Uterus (tissue), 4 donors: ENCODE data around the gene ZNF648. TPM values are rescaled to one million over a fixed set of nuclear protein-coding genes. Genes with fewer than 3 reads are reported as not detected.

Source experiments
- DNase-seq, 2 donors: peaks; one replicate each; pipeline ENCODE4 v3.0.0-alpha.2; 2019 to 2020
- H3K27ac ChIP-seq, 2 donors: fragments of 200-600 bp; sonication (generic); 1 replicate in 1 of 2; 2 replicates in 1 of 2; pipeline ENCODE4 v1.5.1; 2016 to 2018
- H3K27me3 ChIP-seq, 2 donors: fragments of 200-600 bp; sonication (generic); one replicate each; pipeline ENCODE4 v1.5.1; 2018 to 2019; ENCODE audit warnings: control low read depth in 1 of 2
- H3K36me3 ChIP-seq, 2 donors: fragments of 200-600 bp; sonication (generic); one replicate each; pipeline ENCODE4 v1.5.1; 2019; ENCODE audit warnings: control low read depth in 1 of 2
- H3K4me1 ChIP-seq, 2 donors: fragments of 200-600 bp; sonication (generic); one replicate each; pipeline ENCODE4 v1.5.1; 2018 to 2019; ENCODE audit warnings: control low read depth in 1 of 2
- H3K4me3 ChIP-seq, 2 donors: fragments of 200-600 bp; sonication (generic); 1 replicate in 1 of 2; 2 replicates in 1 of 2; pipeline ENCODE4 v1.5.1; 2018 to 2019; ENCODE audit warnings: mild to moderate bottlenecking in 1 of 2
- H3K9me3 ChIP-seq, 2 donors: fragments of 200-600 bp; sonication (generic); one replicate each; pipeline ENCODE4 v1.5.1; 2019; ENCODE audit warnings: control low read depth in 1 of 2
- POLR2A ChIP-seq, 2 donors: fragments of 450-650 bp; IDR thresholded peaks; one replicate each; pipeline ENCODE4 v1.6.1; 2016; ENCODE audit warnings: antibody characterized with exemption in 2 of 2, mild to moderate bottlenecking in 1 of 2, moderate library complexity in 1 of 2
- intact Hi-C: fragments of 100-400 bp; cut with DNase I; formaldehyde crosslinking; loops from one replicate; pipeline ENCODE4 v1.15.1; 2023; ENCODE audit warnings: low total_unique reads
- total RNA-seq, 4 donors: library from RNA; depleted of rRNA in 3 of 4; stranded (reverse); fragments of >200 nt in 3 of 4; gene quantifications; one replicate each; pipeline versions ENCODE4 v1.1.0 to v1.2.4, GENCODE V29; 2014 to 2023
- TF ChIP-seq, protein P1 (sequence below), 4 experiments: fragments of 200-600 bp in 2 of 4; fragments of 450-650 bp in 2 of 4; sonication (generic) in 2 of 4; IDR thresholded peaks; one replicate each; pipeline ENCODE4 v1.5.1; 2016 to 2019; ENCODE audit warnings: antibody characterized with exemption in 4 of 4, mild to moderate bottlenecking in 2 of 4, moderate library complexity in 1 of 4
- donor health status: DM: yes; HTN: yes; CAD: no.

The ZNF648 gene
- total RNA-seq, 4 donors from 2014 or later: 0.27 to 1.8 (median 1.7) TPM; not detected in 1

DNA sequence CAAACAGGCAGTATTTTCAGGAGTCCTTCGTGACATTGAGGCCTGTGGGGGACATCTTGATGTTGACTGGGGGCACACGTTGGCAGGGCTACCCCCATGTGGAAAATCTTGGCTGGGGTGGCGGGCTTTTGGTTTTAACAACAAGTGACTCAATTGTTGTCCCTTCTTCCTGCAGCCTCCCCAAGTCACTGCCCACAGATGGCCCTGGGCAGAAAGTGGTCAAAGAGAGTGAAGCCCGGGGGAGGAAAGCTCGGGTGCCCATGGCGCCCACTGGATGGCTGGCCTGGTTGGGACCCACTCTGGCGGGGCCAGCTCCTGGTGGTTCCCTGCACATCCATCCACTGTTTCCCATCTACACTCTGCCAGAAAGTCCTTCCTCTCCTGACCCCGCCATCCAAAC lies 24.6 kb upstream of the ZNF648 start:
- TF ChIP-seq, protein P1, sequence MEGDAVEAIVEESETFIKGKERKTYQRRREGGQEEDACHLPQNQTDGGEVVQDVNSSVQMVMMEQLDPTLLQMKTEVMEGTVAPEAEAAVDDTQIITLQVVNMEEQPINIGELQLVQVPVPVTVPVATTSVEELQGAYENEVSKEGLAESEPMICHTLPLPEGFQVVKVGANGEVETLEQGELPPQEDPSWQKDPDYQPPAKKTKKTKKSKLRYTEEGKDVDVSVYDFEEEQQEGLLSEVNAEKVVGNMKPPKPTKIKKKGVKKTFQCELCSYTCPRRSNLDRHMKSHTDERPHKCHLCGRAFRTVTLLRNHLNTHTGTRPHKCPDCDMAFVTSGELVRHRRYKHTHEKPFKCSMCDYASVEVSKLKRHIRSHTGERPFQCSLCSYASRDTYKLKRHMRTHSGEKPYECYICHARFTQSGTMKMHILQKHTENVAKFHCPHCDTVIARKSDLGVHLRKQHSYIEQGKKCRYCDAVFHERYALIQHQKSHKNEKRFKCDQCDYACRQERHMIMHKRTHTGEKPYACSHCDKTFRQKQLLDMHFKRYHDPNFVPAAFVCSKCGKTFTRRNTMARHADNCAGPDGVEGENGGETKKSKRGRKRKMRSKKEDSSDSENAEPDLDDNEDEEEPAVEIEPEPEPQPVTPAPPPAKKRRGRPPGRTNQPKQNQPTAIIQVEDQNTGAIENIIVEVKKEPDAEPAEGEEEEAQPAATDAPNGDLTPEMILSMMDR (IDR thresholded peaks at IDR 0.05): no peak
- H3K27ac ChIP-seq: no peak overlapping the region

DNA sequence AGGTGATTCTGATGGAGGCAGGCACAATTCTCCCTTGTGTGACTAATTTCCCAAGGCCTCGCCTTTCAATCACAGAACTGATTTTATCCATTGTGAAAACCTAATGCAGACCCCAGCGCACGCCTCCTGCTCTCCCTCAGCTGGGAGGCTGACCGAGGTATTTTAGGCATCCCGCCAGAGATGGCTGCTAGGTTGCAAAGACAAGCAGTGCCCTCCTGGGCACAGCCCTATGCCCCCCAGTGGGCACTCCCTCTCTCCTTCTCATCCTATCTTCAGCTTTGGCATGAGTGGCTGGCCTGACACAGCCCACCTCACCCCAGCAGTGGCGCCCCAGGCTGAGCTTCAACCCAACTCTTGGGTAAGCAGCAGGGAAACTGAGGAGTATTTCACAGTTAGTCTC lies 24.2 kb upstream of the ZNF648 start:
- no peaks in the 10 kb centered on the region for H3K9me3 ChIP-seq
- TF ChIP-seq POLR2A (IDR thresholded peaks at IDR 0.05): no peak
- TF ChIP-seq, protein P1 (IDR thresholded peaks at IDR 0.05): no peak
- intact Hi-C loops: loop anchor here (2.0 to 10.0 kb wide), 3 partner anchors 49 to 699 kb away; partner anchors contain the start of gene NPL
- H3K4me1 ChIP-seq: no peaks in the 10 kb centered on the region
- peak overlapping the region in 1 of 2 donors; percentile 76 for H3K27ac ChIP-seq
- H3K4me3 ChIP-seq: no peak overlapping the region
- H3K27me3 ChIP-seq: no peaks in the 10 kb centered on the region
- no peak for DNase-seq
- no peaks in the 10 kb centered on the region for H3K36me3 ChIP-seq

More for the DNA sequence above, 24.6 kb upstream of the ZNF648 start:
- intact Hi-C loops: loop anchor here (10.0 kb wide), 2 partner anchors 49 to 699 kb away; partner anchors contain the start of gene NPL
- H3K27me3 ChIP-seq: no peaks in the 10 kb centered on the region
- no peaks in the 10 kb centered on the region for H3K9me3 ChIP-seq
- H3K4me3 ChIP-seq: no peak overlapping the region
- H3K4me1 ChIP-seq: no peaks in the 10 kb centered on the region
- H3K36me3 ChIP-seq: no peaks in the 10 kb centered on the region
- DNase-seq: no peak

DNA sequence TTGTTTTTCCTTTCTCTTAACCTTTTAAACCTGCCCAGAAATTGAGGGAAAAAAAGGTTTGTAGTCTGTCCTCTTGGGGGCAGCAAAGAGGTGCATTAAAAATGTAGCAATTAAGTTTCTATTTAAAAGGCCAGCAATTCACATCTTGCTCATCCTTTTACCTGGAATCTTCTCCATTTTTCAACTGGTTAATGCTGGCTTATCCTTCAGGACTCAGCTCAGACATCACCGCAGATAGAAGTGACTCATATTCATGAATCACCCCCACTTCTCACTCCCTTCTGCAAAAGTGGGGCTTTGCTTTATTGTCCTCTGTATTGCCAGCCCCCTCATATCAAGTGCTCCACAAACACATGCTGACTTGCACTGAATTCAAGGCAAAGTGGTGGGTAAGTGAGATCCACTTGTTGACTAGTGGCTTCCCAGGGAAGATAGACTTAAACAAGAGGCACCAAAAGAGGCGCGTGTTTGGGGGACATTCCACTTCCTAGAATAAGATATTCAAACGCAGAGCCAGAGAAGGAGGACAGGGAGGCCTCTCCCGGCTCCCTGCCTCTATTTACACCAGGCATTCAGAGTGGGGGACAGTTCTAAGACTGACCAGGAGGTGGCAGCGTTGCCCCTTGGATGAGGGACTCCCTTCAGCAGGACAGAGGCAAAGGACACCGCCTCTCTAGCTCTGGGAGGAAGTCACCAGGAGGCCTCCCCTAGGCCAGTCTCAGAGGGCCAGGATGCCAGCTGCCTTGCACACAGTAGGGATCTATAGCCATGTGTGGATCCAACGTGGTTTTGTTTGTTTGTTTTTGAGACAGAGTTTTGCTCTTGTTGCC lies 23.2 kb upstream of the ZNF648 start:
- H3K9me3 ChIP-seq: no peaks in the 10 kb centered on the region
- intact Hi-C loops: loop anchor here (2.0 to 10.0 kb wide), 3 partner anchors 50 to 700 kb away; partner anchors contain the start of gene NPL
- H3K4me3 ChIP-seq: no peak overlapping the region
- DNase-seq: peak; percentile 91 to 92
- no peak for TF ChIP-seq POLR2A (IDR thresholded peaks at IDR 0.05)
- TF ChIP-seq, protein P1 (IDR thresholded peaks at IDR 0.05): peak; percentile 87 to 96 (median 92)
- peak overlapping the region; percentile 76 to 88 for H3K27ac ChIP-seq
- H3K36me3 ChIP-seq: no peaks in the 10 kb centered on the region
- H3K4me1 ChIP-seq: no peaks in the 10 kb centered on the region
- no peaks in the 10 kb centered on the region for H3K27me3 ChIP-seq

DNA sequence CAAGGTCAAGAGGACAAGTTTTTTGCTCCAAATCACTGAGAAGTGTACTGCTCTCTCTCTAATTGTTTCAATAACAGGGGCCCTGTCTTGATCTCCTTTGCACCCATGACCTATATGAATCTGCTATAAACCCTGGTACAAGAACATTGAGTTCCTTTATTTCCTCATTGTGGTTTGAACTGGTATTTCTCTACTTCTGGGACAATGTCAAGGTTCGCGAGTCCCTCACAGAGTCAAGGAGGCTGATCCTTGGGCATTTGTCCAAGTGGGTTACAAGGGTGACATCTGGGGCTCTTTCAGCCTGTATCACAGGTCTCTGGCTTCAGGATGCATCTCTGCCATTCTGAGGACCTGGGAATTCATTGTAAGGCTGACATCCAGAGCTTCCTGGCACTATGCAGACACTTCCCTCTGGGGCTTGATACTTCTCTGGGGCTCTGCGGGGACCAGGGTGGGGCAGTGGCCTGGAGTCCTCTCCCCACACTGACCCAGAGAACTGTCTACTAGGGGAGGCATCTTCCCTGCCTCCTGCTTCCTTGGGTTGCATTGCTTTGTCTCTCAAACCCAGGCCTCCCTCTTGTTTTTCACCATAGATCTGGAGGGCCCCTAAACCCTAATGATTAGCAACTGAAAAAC lies 22.5 kb upstream of the ZNF648 start:
- Histone ChIP-seq H3K27ac (peak overlapping the region; percentile 76 to 88), H3K27me3 (no peaks in the 10 kb centered on the region), H3K4me1 (no peaks in the 10 kb centered on the region), H3K36me3 (no peaks in the 10 kb centered on the region), H3K4me3 (no peak overlapping the region), H3K9me3 (no peaks in the 10 kb centered on the region)
- TF ChIP-seq, protein P1 (IDR thresholded peaks at IDR 0.05): no peak
- no peak for TF ChIP-seq POLR2A (IDR thresholded peaks at IDR 0.05)
- intact Hi-C loops: loop anchor here (2.0 to 10.0 kb wide), 3 partner anchors 51 to 701 kb away; partner anchors contain the start of gene NPL
- DNase-seq: no peak
